MCF 10A (cell line): ENCODE data around the gene IFNA16. TPM values are rescaled to one million over a fixed set of nuclear protein-coding genes. Genes with fewer than 3 reads are reported as not detected.
"Not testable (repeated sequence)": the region's sequence is repeated elsewhere in the genome, so short reads cannot be mapped to it uniquely, and the experiment has no call there.

Experiments used
- BruUV-seq: library from RNA; stranded (reverse); fragments of 400-500 nt; replicated peaks from 2 replicates; lab custom pipeline; 2021; lab: Mats Ljungman, UMichigan
- CTCF ChIA-PET: fragments of 300-600 bp; sonication (Branson Sonifier 250); formaldehyde crosslinking; extraction: SDS; loops from one replicate; lab custom pipeline; 2021; ENCODE audit warnings: antibody characterized with exemption, inconsistent platforms; lab: Yijun Ruan, JAX
- POLR2A ChIA-PET: fragments of 300-600, 350-650 bp; sonication (Branson Sonifier 250); formaldehyde crosslinking; extraction: SDS; loops from one replicate; lab custom pipeline; 2020; ENCODE audit warnings: antibody characterized with exemption, inconsistent platforms; lab: Yijun Ruan, JAX
- DNase-seq: peaks from one replicate; pipeline ENCODE4 v3.0.0-alpha.2; 2018; ENCODE audit not compliant: unreplicated experiment
- H3K27ac Mint-ChIP-seq: one replicate; pipeline ENCODE4 v1.8.0; 2022; ENCODE audit warnings: mild to moderate bottlenecking, low read depth, mixed read lengths; ENCODE audit not compliant: unreplicated experiment
- H3K27me3 Mint-ChIP-seq: one replicate; pipeline ENCODE4 v1.8.0; 2022; ENCODE audit warnings: mixed read lengths; ENCODE audit not compliant: insufficient read depth, unreplicated experiment
- H3K36me3 Mint-ChIP-seq: one replicate; pipeline ENCODE4 v1.8.0; 2022; ENCODE audit warnings: mild to moderate bottlenecking, moderate library complexity, mixed read lengths; ENCODE audit not compliant: insufficient read depth, unreplicated experiment
- H3K4me1 Mint-ChIP-seq: one replicate; pipeline ENCODE4 v1.8.0; 2022; ENCODE audit warnings: mixed read lengths; ENCODE audit not compliant: insufficient read depth, unreplicated experiment
- H3K4me3 Mint-ChIP-seq: one replicate; pipeline ENCODE4 v1.8.0; 2022; ENCODE audit warnings: mild to moderate bottlenecking, moderate library complexity, mixed read lengths; ENCODE audit not compliant: unreplicated experiment
- H3K9me3 Mint-ChIP-seq: one replicate; pipeline ENCODE4 v1.8.0; 2022; ENCODE audit warnings: mixed read lengths; ENCODE audit not compliant: unreplicated experiment
- CTCF ChIP-seq: fragments of 200-600 bp; IDR thresholded peaks from one replicate; pipeline ENCODE4 v1.8.0; 2022; ENCODE audit warnings: antibody characterized with exemption, mild to moderate bottlenecking; ENCODE audit not compliant: unreplicated experiment
- intact Hi-C: fragments of 100-400 bp; cut with micrococcal nuclease; formaldehyde crosslinking; loops from 2 replicates; pipeline ENCODE4 v1.14.1; 2022
- total RNA-seq: library from RNA; stranded (reverse); gene quantifications from 2 replicates; pipeline ENCODE4 v1.2.3, GENCODE V29; 2022

Gene IFNA16
- total RNA-seq, 1 experiment from 2014 or later = not detected

GRCh38 chr9:21174671-21175070 lies 42.4 kb downstream of the IFNA16 start:
- Mint-ChIP-seq H3K9me3 (no peaks in the 10 kb centered on the region), H3K36me3 (no peaks in the 10 kb centered on the region), H3K27me3 (peaks cover 56% of the 10 kb centered on the region), H3K4me3 (no peak overlapping the region), H3K4me1 (no peaks in the 10 kb centered on the region), H3K27ac (no peak overlapping the region)
- peak; percentile 6 for DNase-seq
- ChIA-PET POLR2A (no interaction called here), CTCF (interaction anchor here (0.7 to 0.9 kb wide), 3 partner anchors 9 to 915 kb away, joined by 3 read pairs; no protein-coding TSS in a partner anchor)
- BruUV-seq = no TSS peak
- intact Hi-C loops = no loop called here
- TF ChIP-seq CTCF = no peak

DNA sequence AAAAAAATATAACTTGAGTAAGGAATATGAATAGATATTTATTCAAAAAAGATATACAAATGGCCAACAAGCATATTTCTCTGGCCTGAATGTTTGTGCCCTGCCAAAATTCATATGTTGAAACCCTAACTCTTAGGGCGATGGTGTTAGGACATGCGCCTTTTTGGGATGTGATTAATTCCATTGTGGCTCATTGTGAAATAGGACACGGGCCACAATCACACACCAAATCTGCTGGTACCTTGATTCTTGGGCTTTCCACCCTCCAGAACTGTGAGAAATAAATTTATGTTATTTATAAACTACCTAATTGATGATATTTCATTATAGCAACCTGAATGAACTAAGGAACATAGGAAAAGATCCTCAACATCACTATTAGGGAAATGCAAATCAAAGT lies 45.0 kb downstream of the IFNA16 start:
- H3K27ac Mint-ChIP-seq = no peak overlapping the region
- H3K4me1 Mint-ChIP-seq = no peaks in the 10 kb centered on the region
- H3K4me3 Mint-ChIP-seq = no peak overlapping the region
- ChIA-PET POLR2A (no interaction called here), CTCF (no interaction called here)
- H3K36me3 Mint-ChIP-seq = no peaks in the 10 kb centered on the region
- no peak for TF ChIP-seq CTCF
- peaks cover 67% of the 10 kb centered on the region for H3K27me3 Mint-ChIP-seq
- BruUV-seq = no TSS peak
- intact Hi-C loops = no loop called here
- no peak for DNase-seq
- no peaks in the 10 kb centered on the region for H3K9me3 Mint-ChIP-seq

- BruUV-seq = no TSS peak
- Mint-ChIP-seq H3K36me3 (no peaks in the 10 kb centered on the region), H3K9me3 (no peaks in the 10 kb centered on the region), H3K27ac (no peak overlapping the region), H3K4me1 (no peaks in the 10 kb centered on the region), H3K4me3 (no peak overlapping the region), H3K27me3 (peaks cover 60% of the 10 kb centered on the region)
- CTCF ChIA-PET = interaction anchor here (0.7 kb wide), 1 partner anchor 23 kb away, joined by 3 read pairs; no protein-coding TSS in a partner anchor
- no peak for DNase-seq
- TF ChIP-seq CTCF = no peak
- POLR2A ChIA-PET = no interaction called here
- intact Hi-C loops = no loop called here
These were observed 45.8 kb downstream of the IFNA16 start for GRCh38 chr9:21171351-21171750.

- POLR2A ChIA-PET, H3K27ac Mint-ChIP-seq, H3K9me3 Mint-ChIP-seq, intact Hi-C loops, H3K4me1 Mint-ChIP-seq, BruUV-seq, DNase-seq, H3K36me3 Mint-ChIP-seq, H3K4me3 Mint-ChIP-seq, CTCF ChIA-PET: not testable (repeated sequence)
- H3K27me3 Mint-ChIP-seq = peaks cover 64% of the 10 kb centered on the region
These were observed 50.6 kb downstream of the IFNA16 start, which contains the start of gene IFNA21 for GRCh38 chr9:21166560-21166959. Gene IFNA21, minus strand, starts transcription at chr9:21166660. Its CDS starts 48 bp downstream, at chr9:21166612.

Other genes starting within 250 kb of the IFNA16 start
- gene HACD4, start 185.7 kb downstream of the IFNA16 start, total RNA-seq = not detected in 2 replicates
- gene IFNB1, start 139.4 kb downstream of the IFNA16 start, total RNA-seq = not detected in 2 replicates
- not detected in 2 replicates for gene IFNW1, start 75.5 kb downstream of the IFNA16 start, total RNA-seq
- not detected in 2 replicates for gene IFNA21, start 50.7 kb downstream of the IFNA16 start, total RNA-seq
- gene IFNA4, start 29.7 kb downstream of the IFNA16 start, total RNA-seq = not detected in 2 replicates
- gene IFNA7, start 15.1 kb downstream of the IFNA16 start, total RNA-seq = not detected in 2 replicates
- not detected in 2 replicates for gene IFNA10, start 10.2 kb downstream of the IFNA16 start, total RNA-seq
- not detected in 2 replicates for gene IFNA17, start 10.9 kb upstream of the IFNA16 start, total RNA-seq
- gene IFNA14, start 22.7 kb upstream of the IFNA16 start, total RNA-seq = not detected in 2 replicates
- not detected in 2 replicates for gene IFNA5, start 88.0 kb upstream of the IFNA16 start, total RNA-seq
- gene KLHL9, start 118.1 kb upstream of the IFNA16 start, total RNA-seq = 9.8 and 11.6 TPM in 2 replicates
- not detected in 2 replicates for gene IFNA6, start 133.6 kb upstream of the IFNA16 start, total RNA-seq
- gene IFNA13, start 150.7 kb upstream of the IFNA16 start, total RNA-seq = not detected in 2 replicates
- gene IFNA2, start 168.1 kb upstream of the IFNA16 start, total RNA-seq = not detected in 2 replicates
- gene IFNA8, start 191.8 kb upstream of the IFNA16 start, total RNA-seq = not detected in 2 replicates
- not detected in 2 replicates for gene IFNA1, start 223.1 kb upstream of the IFNA16 start, total RNA-seq